Measurements from ENCODE around the gene ITPA.

ITPA gene

DNA sequence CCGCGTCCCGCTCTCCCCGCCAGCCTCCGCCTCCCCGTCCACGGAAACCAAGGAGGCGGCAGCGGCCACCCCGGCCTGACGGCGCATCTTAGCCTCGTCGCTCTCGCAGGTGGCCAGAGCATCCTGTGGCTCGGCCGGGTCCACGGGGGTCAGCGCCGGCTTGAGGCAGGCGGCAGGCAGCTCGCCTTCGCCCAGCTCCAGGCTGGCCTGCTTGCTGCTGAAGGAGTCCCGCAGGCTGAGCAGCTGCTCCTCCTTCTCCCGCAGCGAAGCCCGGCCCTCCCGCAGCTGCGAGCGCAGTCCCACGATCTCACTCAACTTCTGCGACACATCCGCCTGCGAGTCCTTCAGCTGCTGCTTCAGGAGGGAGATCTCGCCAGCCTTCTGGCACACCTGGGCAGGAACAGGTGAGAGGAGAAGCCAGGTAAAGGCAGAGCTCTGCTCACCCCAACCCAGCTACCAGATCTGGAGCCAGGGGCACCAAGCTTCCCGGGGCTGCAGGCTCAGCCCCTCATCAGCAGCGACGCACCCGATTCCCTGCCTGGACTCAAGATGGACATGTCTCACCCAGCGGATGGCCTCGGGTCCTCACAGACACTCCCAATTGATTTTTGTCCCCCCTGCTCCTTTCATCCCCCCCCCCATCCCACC, 44.4 kb upstream of the ITPA start:
- TF ChIP-seq, protein P1, sequence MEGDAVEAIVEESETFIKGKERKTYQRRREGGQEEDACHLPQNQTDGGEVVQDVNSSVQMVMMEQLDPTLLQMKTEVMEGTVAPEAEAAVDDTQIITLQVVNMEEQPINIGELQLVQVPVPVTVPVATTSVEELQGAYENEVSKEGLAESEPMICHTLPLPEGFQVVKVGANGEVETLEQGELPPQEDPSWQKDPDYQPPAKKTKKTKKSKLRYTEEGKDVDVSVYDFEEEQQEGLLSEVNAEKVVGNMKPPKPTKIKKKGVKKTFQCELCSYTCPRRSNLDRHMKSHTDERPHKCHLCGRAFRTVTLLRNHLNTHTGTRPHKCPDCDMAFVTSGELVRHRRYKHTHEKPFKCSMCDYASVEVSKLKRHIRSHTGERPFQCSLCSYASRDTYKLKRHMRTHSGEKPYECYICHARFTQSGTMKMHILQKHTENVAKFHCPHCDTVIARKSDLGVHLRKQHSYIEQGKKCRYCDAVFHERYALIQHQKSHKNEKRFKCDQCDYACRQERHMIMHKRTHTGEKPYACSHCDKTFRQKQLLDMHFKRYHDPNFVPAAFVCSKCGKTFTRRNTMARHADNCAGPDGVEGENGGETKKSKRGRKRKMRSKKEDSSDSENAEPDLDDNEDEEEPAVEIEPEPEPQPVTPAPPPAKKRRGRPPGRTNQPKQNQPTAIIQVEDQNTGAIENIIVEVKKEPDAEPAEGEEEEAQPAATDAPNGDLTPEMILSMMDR (IDR thresholded peaks at IDR 0.05; ENCODE audit: insufficient read depth, missing control alignments): no peak
- DNase-seq (ENCODE audit: insufficient read length, low spot score) (no peak), FAIRE-seq (no peak)

DNA sequence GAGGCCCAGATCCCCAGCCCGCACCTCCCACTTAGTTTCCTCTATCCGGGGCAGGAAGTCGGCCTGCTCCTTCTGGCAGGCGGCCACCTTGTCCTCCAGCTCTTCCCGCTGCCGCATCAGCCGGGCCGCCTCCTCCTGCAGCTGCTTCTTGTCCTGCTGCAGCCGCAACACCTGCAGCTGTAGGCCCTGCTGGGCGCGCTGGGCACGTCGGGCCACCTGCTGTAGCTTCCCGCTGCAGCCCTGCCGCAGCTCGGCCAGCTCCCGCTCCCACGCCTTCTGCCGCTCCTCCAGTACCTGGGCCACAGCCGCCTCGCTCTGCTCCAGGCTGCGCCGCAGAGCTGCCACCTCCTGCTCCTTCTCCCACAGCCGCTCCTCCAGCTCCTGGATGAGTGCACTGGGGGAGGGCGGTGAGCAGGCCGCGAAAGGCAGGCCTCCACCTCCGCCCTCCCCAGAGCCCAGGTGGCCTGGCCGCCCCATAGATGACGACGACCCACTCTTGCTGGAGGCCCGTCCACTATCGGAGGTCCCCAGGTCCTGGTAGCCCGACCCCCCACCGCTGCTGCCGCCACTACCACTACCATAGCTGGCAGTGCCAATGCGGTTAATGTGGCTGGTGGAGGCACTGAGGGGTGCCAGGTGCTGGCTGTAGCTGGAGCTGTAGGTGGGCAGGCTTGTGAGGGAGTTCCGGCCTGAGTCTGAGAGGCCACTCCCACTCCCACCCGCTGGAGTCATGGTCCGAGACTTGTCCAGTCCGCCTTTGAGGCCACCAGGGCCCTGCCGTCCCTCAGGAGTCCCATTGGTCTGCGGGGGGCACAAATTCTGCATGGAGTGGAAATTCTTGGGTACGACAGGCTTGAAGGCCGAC, 43.6 kb upstream of the ITPA start:
- FAIRE-seq (no peak), DNase-seq (ENCODE audit: insufficient read length, low spot score) (no peak)
- TF ChIP-seq, protein P1 (IDR thresholded peaks at IDR 0.05; ENCODE audit: insufficient read depth, missing control alignments): no peak

DNA sequence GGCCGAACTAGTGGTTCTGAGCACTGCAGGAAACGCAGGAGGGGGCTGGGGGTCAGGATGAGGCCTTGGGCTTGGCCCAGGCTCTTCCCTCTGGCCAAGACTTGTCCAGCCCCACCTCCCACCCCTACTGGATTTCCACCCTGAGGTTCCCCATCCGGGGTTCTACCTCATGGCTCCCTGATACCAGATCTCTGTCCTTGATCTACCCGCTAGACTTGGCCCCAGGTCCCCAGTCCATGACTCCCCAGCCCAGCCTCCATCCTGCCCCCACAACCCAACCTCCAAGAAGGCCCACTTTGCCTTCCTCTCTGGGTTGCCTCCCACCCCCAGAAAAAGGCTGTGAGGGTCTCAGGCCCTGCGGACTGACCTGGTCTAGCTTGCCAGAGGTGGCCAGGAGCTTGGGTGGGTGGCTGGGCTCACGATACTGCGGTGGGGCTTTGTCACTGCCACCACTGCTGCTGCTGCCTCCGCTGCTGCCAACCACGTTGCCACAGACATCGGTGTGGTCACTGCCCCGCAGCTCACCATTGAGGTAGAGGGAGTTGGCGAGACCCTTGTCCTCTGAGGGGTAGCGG, 42.9 kb upstream of the ITPA start:
- no peak for FAIRE-seq
- DNase-seq (ENCODE audit: insufficient read length, low spot score): no peak
- TF ChIP-seq, protein P1 (IDR thresholded peaks at IDR 0.05; ENCODE audit: insufficient read depth, missing control alignments): no peak

DNA sequence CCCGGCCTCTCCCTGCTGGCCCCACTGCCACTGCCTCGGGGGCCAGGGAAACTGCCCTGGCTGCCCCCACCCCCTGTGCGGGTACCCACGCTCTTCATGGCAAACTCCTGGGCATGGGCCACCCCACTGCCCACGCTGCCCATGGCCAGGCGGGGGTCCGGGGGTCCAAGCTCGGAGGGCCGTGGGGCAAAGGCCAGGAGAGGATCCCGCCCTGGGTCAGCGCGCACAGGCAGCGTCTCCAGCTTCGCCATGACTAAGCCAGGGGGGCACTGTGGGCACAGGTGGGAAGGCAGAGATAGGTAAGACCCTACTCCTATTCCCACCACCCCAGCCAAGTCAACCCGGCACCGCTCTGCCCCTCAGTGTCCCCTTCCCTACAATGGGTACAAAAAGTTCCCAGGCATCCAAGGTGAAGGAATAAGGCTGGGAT, 42.4 kb upstream of the ITPA start:
- TF ChIP-seq, protein P1 (IDR thresholded peaks at IDR 0.05; ENCODE audit: insufficient read depth, missing control alignments): no peak
- no peak for FAIRE-seq
- no peak for DNase-seq (ENCODE audit: insufficient read length, low spot score)

DNA sequence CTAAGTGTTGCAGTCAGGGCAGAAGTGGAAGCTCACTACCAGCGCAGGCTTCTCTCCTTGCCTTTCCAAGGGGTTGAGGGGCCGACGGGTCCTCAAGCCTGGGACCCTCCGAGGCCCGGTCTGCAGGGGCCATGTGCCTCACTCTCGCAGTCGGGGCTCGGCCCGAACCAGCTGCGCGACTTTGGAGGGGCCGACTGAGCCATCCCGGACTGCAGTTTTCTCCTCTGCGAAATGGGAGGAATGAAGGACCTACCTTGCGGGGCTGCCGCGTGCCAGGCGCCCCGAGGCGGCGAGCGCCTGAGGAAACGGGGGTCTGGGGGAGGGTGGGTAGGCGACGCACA, 41.6 kb upstream of the ITPA start:
- FAIRE-seq (no peak), DNase-seq (ENCODE audit: insufficient read length, low spot score) (no peak)
- TF ChIP-seq, protein P1 (IDR thresholded peaks at IDR 0.05; ENCODE audit: insufficient read depth, missing control alignments): no peak

DNA sequence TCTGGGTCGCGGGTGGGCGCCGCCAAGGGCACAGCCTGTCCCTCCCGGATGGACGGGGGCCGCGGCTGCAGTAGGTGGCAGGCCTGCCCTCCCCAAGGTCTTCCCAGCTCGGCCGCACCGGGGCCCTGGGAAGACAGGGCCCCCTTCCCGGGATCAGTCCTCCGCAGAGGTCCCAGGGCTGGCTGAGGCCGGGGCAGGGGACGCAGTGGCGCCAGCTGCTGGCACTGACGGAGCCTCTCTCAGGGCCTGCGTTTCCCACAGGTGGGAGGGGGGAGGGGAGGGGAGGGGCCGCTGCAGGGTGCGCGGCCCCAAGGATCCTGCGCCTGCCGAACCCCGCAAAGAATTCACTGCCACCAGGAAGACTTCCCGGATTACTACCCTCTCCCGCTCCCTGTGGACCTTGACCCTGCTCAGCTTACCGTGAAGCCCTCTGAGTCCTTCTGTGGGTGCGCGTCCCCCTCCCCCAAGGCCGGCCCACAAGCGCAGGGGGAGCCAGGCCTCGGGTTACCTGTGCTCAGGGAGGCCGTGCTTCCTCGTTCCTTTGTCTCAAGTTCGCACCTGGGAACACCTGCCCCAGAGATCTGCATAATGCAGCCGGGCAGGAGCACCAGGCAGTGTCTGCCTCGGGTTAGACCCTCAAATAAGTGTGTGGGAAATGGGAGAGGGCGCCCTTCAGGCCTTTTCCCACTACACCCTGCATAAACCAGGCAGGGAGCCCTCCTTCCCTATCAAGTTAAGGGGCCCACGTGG, 41.0 kb upstream of the ITPA start:
- TF ChIP-seq, protein P1 (IDR thresholded peaks at IDR 0.05; ENCODE audit: insufficient read depth, missing control alignments): no peak
- DNase-seq (ENCODE audit: insufficient read length, low spot score): no peak
- FAIRE-seq: no peak
